Adipocyte (in vitro differentiated cells): ENCODE data around the gene RNF34.

ENCODE experiments used
- DNase-seq: peaks from one replicate; pipeline ENCODE4 v3.0.0-alpha.2; 2015; ENCODE audit warnings: low read depth
- H3K27me3 ChIP-seq: replicated peaks from 2 replicates; pipeline ENCODE4 v1.7.0; 2013; ENCODE audit warnings: mild to moderate bottlenecking, low read length, moderate library complexity; ENCODE audit not compliant: control insufficient read depth, insufficient read depth
- H3K36me3 ChIP-seq: 2 replicates; pipeline ENCODE4 v1.7.0; 2013; ENCODE audit warnings: low read length, mild to moderate bottlenecking, moderate library complexity; ENCODE audit not compliant: control insufficient read depth, insufficient read depth, severe bottlenecking
- H3K4me1 ChIP-seq: 2 replicates; pipeline ENCODE4 v1.7.0; 2013; ENCODE audit warnings: mild to moderate bottlenecking, low read length, moderate library complexity; ENCODE audit not compliant: control insufficient read depth, insufficient read depth
- H3K4me3 ChIP-seq: 2 replicates; pipeline ENCODE4 v1.7.0; 2013; ENCODE audit warnings: mild to moderate bottlenecking, low read length, moderate library complexity
- H3K9ac ChIP-seq: 2 replicates; pipeline ENCODE4 v1.7.0; 2013; ENCODE audit warnings: mild to moderate bottlenecking, low read length, moderate library complexity
- H3K9me3 ChIP-seq: 2 replicates; pipeline ENCODE4 v1.7.0; 2013; ENCODE audit warnings: mild to moderate bottlenecking, low read length, moderate library complexity; ENCODE audit not compliant: control insufficient read depth

Gene RNF34

GRCh38 chr12:121453629-121454028 lies 53.7 kb downstream of the RNF34 start:
- H3K4me1 ChIP-seq: peaks cover 8% of the 10 kb centered on the region
- H3K27me3 ChIP-seq: no peaks in the 10 kb centered on the region
- H3K36me3 ChIP-seq: no peaks in the 10 kb centered on the region
- no peak overlapping the region for H3K9ac ChIP-seq
- H3K4me3 ChIP-seq: no peak overlapping the region
- no peaks in the 10 kb centered on the region for H3K9me3 ChIP-seq
- DNase-seq: no peak

- DNase-seq: no peak
- Histone ChIP-seq H3K27me3 (no peaks in the 10 kb centered on the region), H3K4me1 (peaks cover 8% of the 10 kb centered on the region), H3K9ac (no peak overlapping the region), H3K9me3 (no peaks in the 10 kb centered on the region), H3K4me3 (no peak overlapping the region), H3K36me3 (no peaks in the 10 kb centered on the region)
These were observed 55.0 kb downstream of the RNF34 start for GRCh38 chr12:121454921-121455320.

GRCh38 chr12:121455766-121456420 lies 56.0 kb downstream of the RNF34 start:
- Histone ChIP-seq H3K4me1 (peaks cover 8% of the 10 kb centered on the region), H3K9ac (no peak overlapping the region), H3K27me3 (no peaks in the 10 kb centered on the region), H3K4me3 (no peak overlapping the region), H3K9me3 (no peaks in the 10 kb centered on the region), H3K36me3 (no peaks in the 10 kb centered on the region)
- no peak for DNase-seq

GRCh38 chr12:121456551-121456950 lies 56.6 kb downstream of the RNF34 start:
- Histone ChIP-seq H3K27me3 (no peaks in the 10 kb centered on the region), H3K4me1 (peaks cover 8% of the 10 kb centered on the region), H3K9me3 (no peaks in the 10 kb centered on the region), H3K9ac (no peak overlapping the region), H3K4me3 (no peak overlapping the region), H3K36me3 (no peaks in the 10 kb centered on the region)
- DNase-seq: no peak

- H3K27me3 ChIP-seq: no peaks in the 10 kb centered on the region
- no peaks in the 10 kb centered on the region for H3K36me3 ChIP-seq
- no peak for DNase-seq
- H3K9ac ChIP-seq: no peak overlapping the region
- peaks cover 6% of the 10 kb centered on the region for H3K4me1 ChIP-seq
- no peak overlapping the region for H3K4me3 ChIP-seq
- H3K9me3 ChIP-seq: no peaks in the 10 kb centered on the region
These were observed 61.1 kb downstream of the RNF34 start for GRCh38 chr12:121461048-121461447.

GRCh38 chr12:121464331-121464730 lies 64.4 kb downstream of the RNF34 start:
- no peak for DNase-seq
- H3K9me3 ChIP-seq: no peaks in the 10 kb centered on the region
- no peak overlapping the region for H3K9ac ChIP-seq
- no peaks in the 10 kb centered on the region for H3K27me3 ChIP-seq
- peaks cover 13% of the 10 kb centered on the region for H3K4me1 ChIP-seq
- no peak overlapping the region for H3K4me3 ChIP-seq
- no peaks in the 10 kb centered on the region for H3K36me3 ChIP-seq

GRCh38 chr12:121465921-121466793 lies 66.2 kb downstream of the RNF34 start:
- H3K9me3 ChIP-seq: no peaks in the 10 kb centered on the region
- peak; percentile 63 for DNase-seq
- H3K9ac ChIP-seq: peak overlapping the region; percentile 84
- no peaks in the 10 kb centered on the region for H3K36me3 ChIP-seq
- H3K27me3 ChIP-seq: no peaks in the 10 kb centered on the region
- peaks cover 13% of the 10 kb centered on the region for H3K4me1 ChIP-seq
- H3K4me3 ChIP-seq: peak overlapping the region; percentile 87

GRCh38 chr12:121466794-121467637 lies 67.1 kb downstream of the RNF34 start:
- Histone ChIP-seq H3K4me1 (peaks cover 13% of the 10 kb centered on the region), H3K27me3 (no peaks in the 10 kb centered on the region), H3K4me3 (peak overlapping the region; percentile 87), H3K9ac (peak overlapping the region; percentile 84), H3K36me3 (no peaks in the 10 kb centered on the region), H3K9me3 (no peaks in the 10 kb centered on the region)
- DNase-seq: peak; percentile 95

GRCh38 chr12:121467638-121468498 lies 68.0 kb downstream of the RNF34 start:
- DNase-seq: peak; percentile 34
- Histone ChIP-seq H3K36me3 (no peaks in the 10 kb centered on the region), H3K4me1 (peaks cover 13% of the 10 kb centered on the region), H3K4me3 (peak overlapping the region; percentile 79), H3K27me3 (no peaks in the 10 kb centered on the region), H3K9ac (peak overlapping the region; percentile 54), H3K9me3 (no peaks in the 10 kb centered on the region)

- no peak overlapping the region for H3K9ac ChIP-seq
- no peaks in the 10 kb centered on the region for H3K27me3 ChIP-seq
- H3K9me3 ChIP-seq: no peaks in the 10 kb centered on the region
- H3K36me3 ChIP-seq: no peaks in the 10 kb centered on the region
- DNase-seq: peak; percentile 6
- no peak overlapping the region for H3K4me3 ChIP-seq
- peaks cover 13% of the 10 kb centered on the region for H3K4me1 ChIP-seq
These were observed 68.5 kb downstream of the RNF34 start for GRCh38 chr12:121468499-121468801.
